NCI-H460 (cell line): ENCODE measurements around the gene TBC1D22A. TPM values are rescaled to one million over a fixed set of nuclear protein-coding genes. Genes with fewer than 3 reads are reported as not detected.

Experiments used
- DNase-seq: peaks from one replicate; pipeline ENCODE4 v3.0.0-alpha.2; 2016; ENCODE audit warnings: low read depth; ENCODE audit errors: extremely low read depth
- total RNA-seq: library from RNA; depleted of rRNA; stranded (reverse); fragments of >200 nt; shearing (Covaris generic); gene quantifications from 2 replicates; pipeline ENCODE4 v1.2.3, GENCODE V29; 2014

TBC1D22A gene
- total RNA-seq, 1 experiment from 2014 or later: 8.7 TPM

GRCh38 chr22:47062126-47062525, 299.7 kb downstream of the TBC1D22A start:
- no peak for DNase-seq

DNA sequence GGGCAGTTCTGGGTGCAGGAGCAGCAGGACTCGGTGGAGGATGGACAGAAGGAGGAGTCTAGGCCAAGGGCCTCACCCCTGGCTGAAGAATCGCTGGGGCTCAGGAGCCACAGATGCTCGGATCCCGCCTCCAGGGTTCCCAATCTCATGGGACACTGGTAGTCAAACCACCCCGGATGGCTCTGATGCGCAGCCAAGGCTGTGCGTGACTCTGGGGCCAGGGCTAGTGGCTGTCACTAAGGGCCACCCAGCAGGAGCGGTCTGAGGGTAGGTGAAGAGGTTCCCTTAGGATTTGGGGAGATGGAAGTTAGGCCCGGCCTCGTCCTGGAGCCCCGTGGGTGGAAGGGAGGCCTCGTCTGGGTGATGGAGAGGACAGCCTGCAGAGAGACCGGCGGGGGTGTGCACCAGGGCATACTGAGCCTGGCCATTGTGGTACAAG, 300.6 kb downstream of the TBC1D22A start:
- DNase-seq: no peak

- no peak for DNase-seq
These were observed 301.2 kb downstream of the TBC1D22A start for GRCh38 chr22:47063606-47064005.

DNA sequence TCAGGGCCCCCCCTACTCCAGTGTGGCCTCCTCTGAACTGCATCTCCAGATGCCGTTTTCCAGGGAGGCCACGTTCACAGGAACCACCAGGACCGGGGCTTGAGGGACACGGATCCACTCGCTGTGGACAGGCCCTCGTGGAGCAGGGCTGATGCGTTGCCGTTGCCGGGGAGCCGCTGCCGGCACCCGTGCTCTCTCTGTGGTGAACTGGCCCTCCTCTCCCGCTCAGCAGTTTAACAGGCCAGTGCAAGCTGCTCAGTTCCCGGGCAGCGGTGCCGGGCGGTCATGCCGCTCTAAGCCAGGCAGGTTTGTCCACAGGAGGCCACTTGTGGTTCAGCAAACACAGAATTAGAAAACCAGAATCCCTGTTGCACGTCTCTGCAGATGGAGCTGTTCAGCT, 301.6 kb downstream of the TBC1D22A start:
- no peak for DNase-seq

- no peak for DNase-seq
These were observed 302.0 kb downstream of the TBC1D22A start for GRCh38 chr22:47064416-47064815.

DNA sequence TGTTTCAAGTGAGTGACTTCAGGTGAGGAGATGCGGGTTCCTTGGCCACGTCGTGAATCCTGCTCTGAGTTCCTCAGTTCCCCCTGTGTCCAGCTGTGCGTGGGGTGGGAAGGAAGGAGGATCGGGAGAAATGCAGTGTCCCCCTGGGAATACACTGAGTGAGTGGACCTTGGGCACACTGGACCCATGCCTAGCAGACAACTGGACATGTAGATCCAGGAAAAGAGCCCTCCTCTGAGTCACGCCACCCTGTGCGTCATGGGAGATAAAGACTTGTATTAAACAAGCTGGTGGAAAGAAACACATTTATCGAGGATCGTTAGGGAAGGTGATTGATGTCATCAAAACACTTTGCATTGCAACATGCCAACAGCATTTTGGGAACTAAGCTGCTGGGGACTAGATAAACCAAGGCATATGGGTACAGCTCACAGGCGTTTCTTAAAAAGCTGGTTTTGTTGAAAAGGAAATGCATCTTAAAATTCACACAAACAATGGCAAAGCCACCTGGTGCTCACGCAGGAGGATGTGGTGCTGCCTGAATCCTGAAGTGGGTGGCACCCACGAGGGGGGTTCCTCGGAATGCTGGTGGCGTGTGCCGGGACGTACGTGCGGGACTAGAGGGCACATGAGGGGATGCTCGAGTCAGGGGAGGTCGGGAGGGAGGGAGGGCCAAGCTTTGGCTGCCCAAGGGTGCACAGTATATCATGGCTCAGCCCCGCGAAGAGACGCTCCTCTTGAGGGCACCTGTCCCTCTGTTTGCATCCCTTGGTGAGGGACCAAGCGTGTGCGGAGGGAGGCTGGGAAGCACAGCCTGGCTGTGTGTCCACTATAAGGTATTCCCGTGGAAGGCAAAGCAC, 303.5 kb downstream of the TBC1D22A start:
- DNase-seq: no peak

DNA sequence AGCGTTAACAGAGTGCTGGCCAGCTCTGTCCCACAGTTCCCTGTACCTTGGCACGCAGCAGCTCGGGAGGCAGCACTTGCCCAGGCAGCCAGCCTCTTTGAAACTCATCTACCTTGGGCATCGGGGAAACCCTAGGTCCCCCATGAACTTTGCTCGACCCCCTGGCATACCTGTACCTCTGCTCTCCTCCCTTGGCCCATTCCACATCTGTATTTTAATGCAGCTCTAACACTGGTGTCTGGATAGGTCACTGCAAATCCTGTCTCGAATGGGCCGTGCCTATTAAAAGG, 304.1 kb downstream of the TBC1D22A start:
- no peak for DNase-seq

- no peak for DNase-seq
These were observed 305.0 kb downstream of the TBC1D22A start for GRCh38 chr22:47067321-47067890.

- DNase-seq: no peak
These were observed 305.6 kb downstream of the TBC1D22A start for GRCh38 chr22:47067911-47068625.

GRCh38 chr22:47068626-47068996, 306.2 kb downstream of the TBC1D22A start:
- no peak for DNase-seq

DNA sequence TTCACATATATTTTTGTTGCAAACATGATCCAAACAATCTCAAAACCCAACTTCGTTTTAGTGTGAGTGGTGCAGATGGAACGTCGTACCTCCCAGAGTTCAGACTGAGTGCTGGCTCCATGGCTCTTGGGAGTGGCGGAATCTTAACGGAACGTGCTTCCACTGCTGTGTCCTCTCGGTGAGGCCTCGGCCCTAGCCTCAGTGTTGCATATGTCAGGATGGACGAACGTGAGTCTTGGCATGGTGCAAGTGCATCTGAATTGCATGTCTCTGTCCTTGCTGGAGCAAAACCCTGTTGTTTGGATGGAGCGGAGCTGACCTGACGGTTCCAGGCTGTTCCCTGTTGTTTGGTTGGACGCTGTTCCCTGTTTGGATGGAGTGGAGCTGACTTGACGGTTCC, 306.8 kb downstream of the TBC1D22A start:
- DNase-seq: no peak

DNA sequence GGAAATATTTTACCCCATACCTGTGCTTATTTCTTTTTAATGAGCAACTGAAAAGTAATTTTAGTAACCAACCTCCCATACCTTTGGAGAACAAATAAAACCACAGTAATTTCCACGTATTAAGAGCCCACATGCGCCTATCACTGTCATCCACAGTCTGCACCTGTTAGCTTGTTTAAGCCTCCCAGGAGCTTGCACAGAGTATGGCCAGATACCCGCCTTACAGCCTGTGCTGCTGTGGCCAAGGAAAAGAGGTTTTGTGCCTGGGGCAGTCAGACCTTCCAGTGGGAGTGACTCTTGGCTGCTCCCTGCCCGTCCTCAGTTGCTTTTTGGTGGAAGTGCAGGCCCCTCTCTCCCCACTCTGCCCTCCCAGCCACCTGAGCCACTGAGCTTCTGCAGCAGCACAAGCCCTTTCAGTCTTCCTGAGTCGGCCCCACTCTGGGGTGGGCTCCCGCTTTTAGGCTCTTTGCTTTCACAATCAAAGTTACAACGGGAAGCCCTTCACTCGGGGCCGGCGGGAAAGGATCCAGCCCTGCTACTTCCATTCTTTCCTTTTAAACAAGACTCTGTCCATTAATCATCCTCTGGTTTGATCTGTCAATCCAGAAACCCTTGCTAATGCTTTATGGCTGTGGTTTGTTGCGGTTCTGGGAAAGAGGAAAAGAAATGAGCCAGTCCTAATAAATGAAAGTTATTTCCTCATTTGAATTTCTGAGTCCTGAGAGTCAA, 308.8 kb downstream of the TBC1D22A start:
- no peak for DNase-seq

DNA sequence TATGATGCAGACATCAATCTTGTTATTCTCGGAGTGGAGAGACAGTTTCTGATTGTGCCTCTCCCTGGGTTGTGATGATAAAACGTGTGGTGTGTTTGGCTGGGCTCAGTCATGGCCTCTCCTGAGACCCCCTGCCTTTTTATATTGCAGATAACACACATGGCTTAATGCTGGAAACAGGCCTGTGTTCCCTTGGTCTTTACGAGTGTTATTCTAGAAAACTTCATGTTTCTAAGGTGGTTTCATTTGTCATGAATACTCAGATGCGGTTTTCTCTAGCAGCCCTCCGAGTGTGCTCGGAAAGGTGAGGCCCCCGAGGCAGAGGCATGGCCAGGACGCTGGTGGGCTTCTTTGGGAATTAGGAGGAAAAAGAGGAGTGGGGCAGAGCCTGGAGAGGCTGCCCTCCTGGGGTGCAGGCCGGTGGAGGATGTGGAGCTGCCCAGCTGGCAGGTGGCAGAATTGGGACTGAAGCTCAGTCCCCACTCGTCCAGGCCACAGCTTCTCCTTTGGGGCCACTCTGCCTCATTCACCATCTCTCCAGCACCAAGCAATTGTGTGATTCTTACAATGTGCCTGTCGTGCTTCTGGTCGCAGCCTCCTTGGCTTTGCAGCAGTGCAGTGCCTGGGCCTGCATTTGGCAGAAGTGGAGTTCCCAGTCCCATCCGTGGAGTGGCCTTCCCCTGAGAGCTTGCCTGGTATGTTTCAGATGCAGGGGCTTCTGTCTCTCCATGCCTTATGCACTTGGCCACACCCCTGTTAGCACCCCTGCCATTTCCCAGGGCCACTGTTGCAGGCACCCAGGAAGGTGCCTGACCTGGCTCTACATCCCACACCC, 309.6 kb downstream of the TBC1D22A start:
- no peak for DNase-seq

DNA sequence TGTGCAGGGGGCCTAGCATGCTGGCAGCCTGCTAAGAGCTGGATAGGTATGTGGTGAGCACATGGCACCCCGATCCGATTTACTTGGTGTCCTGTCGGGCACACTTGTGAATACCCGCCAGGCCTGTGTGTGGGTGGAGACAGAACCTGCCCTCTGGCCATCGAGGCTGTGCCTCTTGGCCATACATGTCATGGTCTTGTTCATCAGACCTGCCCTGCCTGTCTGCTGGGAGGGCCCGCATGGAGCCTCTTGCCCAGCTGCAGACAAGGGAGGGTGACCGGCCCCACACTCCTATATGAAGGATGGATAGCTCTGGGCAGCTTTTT, 310.2 kb downstream of the TBC1D22A start:
- no peak for DNase-seq

DNA sequence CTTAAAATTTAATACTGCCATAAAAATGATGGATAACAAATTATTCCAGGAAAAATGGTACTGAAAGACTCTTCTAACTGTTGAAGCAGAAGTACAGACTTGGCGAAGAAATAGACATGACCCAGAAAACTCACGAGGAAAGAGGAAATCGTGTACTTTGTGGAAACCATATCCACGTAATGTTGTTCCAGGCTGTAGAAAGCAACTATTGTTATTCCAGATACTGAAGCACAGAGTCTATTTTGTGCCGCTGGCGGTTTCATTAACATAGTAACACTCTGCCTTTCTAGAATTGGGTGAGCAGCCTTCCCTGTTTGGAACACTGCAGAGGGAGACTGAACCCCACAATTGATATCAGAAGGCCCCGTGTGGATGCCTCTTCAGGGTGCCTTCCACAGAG, 310.6 kb downstream of the TBC1D22A start:
- DNase-seq: no peak

- no peak for DNase-seq
These were observed 311.7 kb downstream of the TBC1D22A start for GRCh38 chr22:47074105-47074504.

GRCh38 chr22:47075568-47075967, 313.1 kb downstream of the TBC1D22A start:
- DNase-seq: no peak

DNA sequence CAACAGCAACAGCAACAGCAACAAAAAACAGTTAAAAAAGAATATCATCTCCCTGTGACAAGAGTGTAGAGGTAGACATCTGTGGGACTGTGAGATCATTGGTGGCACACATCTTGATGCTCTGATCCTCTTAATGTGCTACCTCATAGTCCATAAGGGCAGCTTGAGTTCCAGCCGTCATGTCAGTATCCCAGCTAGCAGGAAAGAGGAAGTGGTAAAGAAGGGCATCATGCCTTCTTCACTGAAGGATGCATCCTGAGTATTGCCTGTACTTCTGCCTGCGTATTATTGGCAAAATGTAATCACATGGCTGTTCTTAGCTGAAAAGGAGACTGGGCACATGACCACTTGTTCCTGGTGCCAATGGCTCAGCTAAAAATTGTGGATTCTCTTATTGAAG, 314.3 kb downstream of the TBC1D22A start:
- no peak for DNase-seq

DNA sequence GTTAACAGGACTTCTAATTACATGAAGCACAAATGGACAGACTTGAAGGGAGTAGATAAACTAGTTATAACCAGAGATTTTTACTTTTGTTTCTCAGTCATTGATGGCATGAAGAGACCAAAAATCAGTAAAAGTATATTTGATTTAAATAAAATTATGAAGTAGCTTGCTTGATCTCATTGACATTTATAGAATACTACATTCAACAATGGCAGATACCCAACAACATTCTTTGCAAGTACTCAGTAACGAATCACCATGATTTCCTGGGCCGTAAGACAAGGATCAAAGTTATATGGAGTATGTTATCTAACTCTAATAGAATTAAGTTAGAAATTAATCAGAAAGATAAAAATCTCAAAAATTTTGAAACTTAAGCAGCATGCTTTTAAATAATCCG, 317.6 kb downstream of the TBC1D22A start:
- no peak for DNase-seq

DNA sequence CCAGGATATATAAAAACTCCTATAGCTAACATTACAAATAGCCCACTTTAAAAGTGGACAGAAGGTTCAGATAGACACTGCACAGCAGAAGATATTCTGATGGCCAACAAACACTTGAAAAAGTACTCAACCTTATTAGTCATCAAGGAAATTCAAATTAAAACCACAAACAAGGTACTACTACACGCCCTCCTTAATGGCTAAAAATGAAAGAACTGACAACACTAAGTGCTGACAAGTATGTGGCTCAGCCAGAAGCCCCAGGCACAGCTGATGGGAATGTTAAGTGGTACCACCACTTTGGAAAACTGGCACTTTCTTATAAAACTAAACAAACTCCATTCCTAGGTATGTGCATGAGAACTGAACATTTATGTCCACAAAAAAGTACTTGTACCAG, 320.1 kb downstream of the TBC1D22A start:
- no peak for DNase-seq
